HG02870 (cell line): ENCODE data around the gene GULP1.
"Not testable (repeated sequence)": the region's sequence is repeated elsewhere in the genome, so short reads cannot be mapped to it uniquely, and the experiment has no call there.

Experiments used
- ATAC-seq: cut with Tn5 transposase; IDR thresholded peaks from one replicate; pipeline ENCODE4 v1.9.1; 2021; ENCODE audit warnings: mild to moderate bottlenecking, moderate library complexity; ENCODE audit not compliant: unreplicated experiment

The GULP1 gene

DNA sequence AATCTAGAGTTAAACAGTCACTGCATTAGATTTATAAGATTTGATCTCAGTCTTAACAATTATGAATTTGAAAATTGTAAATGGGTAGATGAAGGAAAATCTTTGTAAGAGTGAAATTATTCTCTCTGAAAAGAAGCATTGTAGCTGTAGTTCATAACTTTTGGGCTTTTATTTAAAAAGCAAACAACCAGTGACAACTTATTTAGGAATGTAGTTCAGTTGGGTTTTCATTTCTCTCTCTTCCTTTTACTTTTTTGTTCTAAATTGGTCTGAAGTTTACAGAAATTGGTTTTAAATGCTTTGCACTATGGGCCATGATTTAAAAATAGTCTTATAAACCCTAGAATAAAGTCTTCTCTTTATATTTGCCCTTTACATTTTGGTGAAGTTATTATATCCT, 296.6 kb downstream of the GULP1 start:
- no peak for ATAC-seq

DNA sequence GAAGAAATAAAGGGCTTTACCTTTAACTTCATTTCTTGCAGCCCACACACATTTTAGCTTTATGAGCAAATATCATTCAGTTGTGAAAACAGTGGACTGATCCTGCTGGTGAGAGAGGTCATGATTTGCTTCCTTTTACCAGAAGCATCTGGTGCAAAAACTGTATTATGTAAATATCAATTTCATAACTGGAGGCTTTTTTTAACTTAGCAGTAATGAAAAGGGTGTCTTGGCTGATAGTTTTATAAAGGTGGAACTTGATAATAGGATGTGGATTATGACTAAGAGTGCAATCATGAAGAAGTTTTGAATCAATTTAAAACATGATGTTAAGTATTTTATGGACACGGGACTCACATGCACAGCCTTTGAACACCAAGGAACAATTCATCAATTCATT, 304.4 kb downstream of the GULP1 start:
- ATAC-seq: no peak

DNA sequence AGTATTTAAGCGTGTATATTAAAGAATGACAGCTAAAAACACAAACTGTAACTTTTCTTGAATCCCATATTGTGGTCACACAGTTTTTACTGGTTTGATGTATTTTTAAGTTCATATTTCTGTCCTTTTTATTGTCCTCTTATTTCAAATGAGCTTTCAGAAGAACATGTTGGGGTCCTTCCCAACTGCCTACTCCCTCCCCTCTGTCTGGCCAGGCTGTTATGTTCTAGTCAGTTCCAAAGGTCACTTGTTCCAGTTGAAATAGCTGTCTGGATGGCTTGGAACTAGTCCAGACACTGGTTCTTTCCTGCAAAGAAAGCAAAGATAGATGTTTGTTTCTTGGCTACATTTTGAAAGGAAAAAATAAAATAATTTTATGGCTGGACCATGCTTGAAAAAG, 306.9 kb downstream of the GULP1 start:
- no peak for ATAC-seq

DNA sequence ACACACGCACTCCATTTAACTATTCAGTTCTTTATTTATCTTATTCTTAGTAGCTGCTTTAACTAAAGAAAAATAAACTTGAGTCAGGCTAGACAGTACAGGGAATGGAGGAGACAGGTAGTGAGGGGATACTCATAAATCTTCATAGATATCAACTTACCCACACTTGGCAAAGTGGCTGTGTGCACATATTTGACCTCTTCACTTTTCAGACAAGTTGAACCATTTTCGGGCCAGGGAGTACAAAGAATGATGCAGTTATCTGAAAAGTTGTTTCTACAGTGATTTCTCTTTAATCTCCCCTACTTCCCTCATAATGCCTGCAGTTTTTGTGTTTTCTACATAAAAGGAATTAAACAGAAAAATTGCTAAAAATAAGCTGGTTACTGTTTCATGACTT, 307.5 kb downstream of the GULP1 start:
- ATAC-seq: no peak

DNA sequence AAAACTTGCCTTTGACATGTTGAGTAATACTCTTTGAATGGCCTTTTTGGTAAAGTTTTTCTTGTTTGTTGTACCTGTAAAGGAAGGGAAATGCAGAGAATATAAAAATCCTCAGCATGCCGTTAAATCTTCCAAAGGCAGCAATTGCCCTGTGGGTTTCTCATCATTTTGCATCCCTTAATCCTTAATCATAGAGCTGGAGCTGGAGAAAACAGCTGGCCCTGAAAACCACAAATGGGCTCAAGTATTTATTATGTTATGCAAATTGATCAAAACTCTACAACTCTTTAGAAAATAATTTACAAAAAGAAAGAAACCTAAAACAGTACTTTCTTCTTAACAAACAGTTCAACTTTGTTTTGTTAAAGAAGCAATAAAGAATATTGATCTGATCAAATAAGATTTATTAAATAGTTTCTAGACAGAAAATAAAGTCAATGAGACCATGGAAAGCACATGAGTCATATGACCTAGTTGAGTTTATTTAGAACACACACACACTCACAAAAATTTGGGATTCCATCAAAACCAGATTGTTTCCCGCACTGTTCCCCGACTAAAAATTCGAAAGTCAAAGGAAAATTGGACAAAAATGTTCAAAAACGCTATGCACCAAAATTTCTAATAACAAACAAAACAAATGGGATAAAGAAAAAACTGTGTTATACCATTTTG, 309.0 kb downstream of the GULP1 start:
- no peak for ATAC-seq

DNA sequence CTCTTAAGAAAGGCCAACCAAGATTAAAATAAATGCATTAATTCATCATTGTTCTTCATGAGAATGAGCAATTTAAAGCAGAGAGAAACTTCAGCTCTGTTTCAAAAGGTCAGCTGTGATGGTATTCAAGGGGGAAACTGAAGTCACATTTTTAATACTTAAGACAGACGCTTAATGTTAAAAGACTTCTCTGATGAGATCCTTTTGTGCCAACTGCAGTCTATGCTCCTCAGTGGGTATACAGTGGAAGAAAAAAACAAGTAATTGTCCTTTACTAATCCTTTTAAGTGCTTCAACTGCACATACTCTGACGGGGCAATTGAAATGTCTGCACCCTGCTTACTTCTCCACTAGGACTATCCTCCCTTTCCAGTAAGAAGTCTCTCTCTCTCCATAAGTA, 309.7 kb downstream of the GULP1 start:
- ATAC-seq: no peak

DNA sequence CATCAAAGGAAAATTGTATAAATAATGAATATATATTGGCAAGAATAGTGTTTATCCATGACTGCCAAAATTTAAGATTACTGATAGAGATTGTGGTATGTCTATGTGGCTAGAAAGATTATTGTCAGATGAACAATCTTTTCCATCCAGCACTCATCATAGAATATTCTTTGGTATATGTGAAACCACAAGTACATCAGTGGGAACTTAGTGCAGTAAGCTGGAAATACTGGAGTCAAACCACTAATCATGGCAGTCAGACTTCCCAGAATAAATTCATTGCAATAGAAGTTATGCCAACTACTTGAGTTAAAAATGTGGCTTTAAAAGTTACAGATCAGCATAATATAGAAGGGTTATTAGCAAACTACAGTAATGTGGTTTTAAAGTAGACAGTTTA, 310.3 kb downstream of the GULP1 start:
- ATAC-seq: no peak

DNA sequence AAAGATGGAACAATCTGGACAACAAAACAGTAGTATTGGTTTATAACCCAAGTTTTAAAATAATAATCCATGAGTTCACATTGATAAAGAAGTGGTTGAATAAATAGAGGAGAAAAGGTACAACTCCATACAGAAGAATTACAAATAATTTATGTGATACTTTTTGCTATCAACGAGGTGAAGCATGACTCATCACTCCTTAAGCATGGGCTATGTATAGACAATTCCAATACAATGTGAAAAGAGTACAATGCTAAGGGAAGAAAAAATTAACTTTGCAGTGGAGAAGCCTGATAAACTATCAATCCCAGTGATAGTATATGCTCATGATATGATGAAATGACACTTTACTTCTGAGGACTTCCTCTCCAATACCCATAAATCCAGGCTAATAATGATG, 312.9 kb downstream of the GULP1 start:
- no peak for ATAC-seq

DNA sequence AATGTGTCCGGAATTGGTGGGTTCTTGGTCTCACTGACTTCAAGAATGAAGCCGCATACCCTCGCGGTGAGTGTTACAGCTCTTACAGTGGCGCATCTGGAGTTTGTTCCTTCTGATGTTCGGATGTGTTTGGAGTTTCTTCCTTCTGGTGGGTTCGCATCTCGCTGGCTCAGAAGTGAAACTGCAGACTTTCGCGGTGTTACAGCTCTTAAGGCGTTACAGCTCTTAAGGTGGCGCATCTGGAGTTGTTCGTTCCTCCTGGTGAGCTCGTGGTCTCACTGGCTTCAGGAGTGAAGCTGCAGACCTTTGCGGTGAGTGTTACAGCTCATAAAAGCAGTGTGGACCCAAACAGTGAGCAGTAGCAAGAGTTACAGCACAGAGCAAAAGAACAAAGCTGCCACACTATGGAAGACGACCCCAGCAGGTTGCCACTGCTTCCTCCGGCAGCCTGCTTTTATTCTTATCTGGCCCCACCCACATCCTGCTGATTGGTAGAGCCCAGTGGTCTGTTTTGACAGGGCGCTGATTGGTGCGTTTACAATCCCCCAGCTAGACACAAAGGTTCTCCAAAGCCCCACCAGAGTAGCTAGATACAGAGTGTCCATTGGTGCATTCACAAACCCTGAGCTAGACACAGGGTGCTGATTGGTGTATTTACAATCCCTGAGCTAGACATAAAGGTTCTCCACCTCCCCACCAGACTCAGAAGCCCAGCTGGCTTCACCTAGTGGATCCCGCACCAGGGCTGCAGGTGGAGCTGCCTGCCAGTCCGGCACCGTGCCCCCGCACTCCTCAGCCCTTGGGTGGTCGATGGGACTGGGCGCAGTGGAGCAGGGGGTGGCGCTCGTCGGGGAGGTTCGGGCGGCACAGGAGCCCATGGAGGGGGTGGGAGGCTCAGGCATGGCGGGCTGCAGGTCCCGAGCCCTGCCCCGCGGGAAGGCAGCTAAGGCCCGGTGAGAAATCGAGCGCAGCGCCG, 314.2 kb downstream of the GULP1 start:
- not testable (repeated sequence) for ATAC-seq

DNA sequence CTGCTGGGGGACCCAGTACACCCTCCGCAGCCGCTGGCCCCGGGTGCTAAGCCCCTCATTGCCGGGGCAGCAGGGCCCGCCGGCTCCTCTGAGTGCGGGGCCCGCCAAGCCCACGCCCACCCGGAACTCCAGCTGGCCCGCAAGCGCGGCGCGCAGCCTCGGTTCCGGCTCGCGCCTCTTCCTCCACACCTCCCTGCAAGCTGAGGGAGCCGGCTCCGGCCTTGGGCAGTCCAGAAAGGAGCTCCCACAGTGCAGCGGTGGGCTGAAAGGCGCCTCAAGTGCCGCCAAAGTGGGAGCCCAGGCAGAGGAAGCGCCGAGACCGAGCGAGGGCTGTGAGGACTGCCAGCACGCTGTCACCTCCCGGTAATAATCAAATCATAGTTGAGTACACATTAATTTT, 314.9 kb downstream of the GULP1 start:
- ATAC-seq: not testable (repeated sequence)

DNA sequence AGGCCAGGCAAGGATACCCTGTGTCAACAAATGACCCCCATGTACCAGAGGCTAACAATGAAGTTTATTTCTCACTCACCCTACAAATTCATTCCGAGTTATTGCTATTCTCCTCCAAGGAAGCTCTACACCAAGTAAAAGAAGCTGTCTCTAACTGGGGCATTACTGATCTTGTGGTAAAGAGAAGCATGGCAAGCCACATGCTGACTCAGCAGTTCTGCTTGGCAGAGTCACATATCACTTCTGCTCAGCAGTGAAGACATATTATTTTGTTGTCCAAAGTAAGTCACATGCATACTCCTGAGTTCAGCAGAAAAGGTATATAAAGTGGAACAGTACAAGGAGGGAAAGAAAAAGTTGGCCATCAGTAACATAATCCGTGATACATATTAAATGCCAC, 315.8 kb downstream of the GULP1 start:
- ATAC-seq: no peak

DNA sequence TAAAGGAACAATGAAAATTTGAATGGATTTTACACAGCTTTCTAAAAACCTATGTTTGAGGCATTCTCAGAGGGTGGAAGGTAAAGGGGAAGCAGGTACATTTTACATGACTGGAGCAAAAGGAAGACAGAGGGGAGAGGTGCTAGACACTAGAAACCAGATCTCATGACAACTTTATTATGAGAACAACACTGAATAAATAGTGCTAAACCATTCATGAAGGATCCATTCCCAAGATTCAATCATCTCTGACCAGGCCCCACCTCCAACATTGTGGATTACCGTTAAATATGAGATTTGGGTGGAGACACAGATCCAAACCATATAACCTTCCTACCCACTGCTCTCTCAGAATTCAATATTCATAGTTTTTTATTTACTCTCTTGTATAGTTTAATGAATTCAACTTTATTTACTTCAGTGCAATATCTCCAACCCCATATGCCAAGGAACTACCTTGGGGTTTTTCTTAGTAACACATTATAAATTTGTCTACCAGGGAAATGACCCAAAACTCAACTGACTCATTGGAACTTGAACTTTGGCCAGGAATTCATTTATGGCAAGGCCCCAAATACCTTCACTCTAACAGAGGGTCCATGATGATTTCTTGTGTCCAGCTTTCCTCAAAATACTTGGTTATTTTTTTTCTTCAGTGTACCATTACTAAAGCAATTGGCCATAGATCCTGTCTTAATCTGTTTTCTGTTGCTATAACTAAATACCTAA, 317.8 kb downstream of the GULP1 start:
- ATAC-seq: no peak

DNA sequence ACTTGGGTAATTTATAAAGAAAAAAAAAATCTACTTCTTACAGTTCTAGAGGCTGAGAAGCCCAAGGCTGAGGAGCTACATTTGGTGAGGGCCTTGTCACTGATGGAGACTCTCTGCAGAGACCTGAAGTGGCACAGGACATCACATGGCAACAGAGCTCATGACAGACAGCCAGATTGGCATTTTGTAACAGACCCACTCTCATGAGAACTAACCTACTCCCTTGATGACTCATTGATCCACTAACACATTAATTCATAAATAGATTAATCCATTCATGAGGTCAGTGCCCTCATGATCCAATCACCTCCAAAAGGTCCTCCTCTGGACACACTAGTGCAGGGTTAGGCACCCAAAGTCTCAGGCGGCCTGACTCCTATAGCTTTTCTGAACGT, 318.4 kb downstream of the GULP1 start:
- ATAC-seq: no peak

DNA sequence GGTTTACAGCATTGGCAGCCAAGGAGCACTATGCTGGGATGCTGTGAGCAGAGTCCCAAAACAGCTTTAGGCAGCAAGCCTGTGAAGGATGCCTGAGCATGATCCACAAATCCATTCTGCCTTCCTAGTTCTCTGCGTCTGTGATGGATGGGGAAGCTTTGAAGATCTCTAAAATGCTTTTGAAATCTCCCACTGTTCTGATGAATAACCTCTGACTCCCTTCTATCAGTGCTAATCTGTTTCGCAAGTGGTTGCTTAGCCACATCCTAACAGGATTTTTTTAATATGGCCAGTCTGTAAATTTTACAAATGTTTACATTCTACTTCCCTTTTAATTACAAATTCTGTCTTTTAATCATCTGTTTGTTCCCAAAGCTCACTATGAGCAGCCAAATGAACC, 319.2 kb downstream of the GULP1 start:
- no peak for ATAC-seq

DNA sequence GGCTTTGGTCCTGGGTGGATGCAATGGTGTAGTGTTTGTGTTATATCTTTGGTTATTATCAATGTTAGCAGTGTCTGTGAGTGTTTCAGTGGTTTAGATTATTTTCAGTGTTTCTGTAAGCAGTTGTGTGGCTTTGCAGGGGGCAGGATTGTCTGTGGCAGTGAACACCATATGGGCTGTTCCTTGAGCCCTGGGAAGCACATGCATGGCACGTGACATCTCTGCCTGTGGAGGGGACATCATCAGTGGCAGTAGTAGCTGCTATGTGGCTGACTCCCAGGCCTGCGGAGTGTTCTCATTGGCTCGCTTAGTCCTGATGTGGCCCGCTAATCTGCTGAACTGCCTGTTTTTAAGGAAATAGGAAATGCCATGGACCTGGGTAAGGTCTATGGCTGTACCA, 327.5 kb downstream of the GULP1 start:
- ATAC-seq: no peak

DNA sequence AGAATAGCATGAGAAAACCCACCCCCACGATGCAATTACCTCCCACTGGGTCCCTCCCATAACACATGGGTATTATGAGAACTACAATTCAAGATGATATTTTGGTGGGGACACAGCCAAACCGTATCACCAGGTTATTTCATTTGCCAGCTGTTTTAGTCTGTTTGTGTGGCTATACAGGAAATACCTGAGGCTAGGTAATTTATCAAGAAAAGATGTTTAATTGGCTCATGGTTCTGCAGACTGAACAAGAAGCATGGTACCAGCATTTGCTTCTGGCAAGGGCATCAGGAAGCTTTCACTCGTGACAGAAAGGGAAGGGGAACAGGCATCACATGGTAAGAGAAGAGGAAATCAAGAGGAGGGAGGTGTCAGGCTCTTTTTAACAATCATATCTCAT, 329.2 kb downstream of the GULP1 start:
- no peak for ATAC-seq

DNA sequence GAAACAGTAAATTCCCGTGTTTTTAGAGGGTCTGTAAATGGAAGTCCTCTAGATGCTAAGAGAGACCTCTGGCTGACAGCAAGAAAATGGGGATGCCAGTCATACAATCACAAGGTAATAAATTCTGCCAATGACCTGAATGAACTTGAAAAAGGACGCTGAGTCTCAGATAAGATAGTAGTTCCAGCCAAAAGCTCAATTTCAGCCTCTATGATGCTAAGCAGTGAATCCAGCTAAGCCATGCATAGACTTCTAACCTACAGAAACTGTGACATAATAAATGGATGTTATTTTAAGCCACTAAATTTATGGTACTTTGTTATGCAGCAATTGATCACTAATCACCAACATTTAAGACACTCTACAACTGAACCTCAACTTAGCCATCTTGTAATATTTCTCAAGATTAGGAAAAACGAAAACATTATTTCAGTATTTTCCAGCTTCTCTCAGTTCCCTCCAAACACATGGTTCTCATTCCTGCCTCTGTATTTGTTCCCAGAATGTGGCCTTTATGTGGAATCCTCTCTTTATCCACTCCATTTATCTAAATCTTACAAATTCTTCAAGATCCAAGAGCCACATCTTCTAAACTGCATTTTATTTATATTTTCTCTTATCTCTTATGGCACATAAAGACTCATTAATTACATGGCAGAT, 331.1 kb downstream of the GULP1 start:
- ATAC-seq: no peak

DNA sequence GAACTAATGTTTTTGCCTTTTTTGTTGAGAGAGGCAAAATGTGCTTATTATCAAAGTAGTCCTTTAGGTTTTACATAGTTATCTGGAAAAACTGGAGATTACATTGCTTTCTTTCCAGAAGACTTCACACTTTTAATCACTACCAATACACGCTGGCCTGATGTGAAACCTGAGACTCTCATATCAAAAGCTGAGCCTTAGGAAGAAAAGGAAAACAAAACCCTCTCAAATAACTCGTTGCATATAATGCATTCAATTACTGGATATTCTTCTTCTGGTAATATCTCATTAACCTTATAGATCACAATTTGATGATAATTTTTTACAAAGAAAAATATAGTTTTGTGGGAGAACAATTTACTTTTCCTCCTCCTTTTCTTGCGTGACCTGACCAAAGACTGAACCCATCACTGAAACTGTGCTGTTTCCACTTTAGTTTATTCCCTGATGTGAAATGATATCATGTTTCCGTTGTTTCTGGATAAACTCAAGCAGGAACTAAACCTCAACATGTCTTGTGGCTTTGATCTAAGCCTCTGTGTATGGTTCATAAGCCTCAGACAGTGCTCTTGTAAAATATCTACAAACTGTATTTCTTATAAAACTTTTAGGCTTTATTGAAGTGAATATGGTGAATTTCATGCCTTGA, 332.4 kb downstream of the GULP1 start:
- ATAC-seq: no peak

DNA sequence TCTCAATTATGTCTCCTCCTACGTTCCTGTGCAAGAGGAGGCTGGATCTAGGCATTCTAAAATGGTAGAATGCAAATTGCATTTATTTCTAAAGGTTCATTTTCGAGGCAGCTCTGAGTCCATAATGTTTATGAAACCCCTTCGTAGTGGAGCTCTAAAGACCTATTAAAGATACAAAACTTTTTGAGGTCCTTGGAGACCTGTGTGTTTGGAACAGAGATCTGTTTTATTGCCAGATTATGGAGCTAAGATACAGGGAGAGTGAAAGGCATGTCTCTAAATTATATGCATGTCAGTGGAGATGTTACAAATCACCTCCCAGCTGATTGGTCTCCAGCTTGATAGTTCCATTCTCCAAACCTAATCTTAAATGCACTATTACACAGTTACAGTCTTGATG, 335.8 kb downstream of the GULP1 start:
- no peak for ATAC-seq

DNA sequence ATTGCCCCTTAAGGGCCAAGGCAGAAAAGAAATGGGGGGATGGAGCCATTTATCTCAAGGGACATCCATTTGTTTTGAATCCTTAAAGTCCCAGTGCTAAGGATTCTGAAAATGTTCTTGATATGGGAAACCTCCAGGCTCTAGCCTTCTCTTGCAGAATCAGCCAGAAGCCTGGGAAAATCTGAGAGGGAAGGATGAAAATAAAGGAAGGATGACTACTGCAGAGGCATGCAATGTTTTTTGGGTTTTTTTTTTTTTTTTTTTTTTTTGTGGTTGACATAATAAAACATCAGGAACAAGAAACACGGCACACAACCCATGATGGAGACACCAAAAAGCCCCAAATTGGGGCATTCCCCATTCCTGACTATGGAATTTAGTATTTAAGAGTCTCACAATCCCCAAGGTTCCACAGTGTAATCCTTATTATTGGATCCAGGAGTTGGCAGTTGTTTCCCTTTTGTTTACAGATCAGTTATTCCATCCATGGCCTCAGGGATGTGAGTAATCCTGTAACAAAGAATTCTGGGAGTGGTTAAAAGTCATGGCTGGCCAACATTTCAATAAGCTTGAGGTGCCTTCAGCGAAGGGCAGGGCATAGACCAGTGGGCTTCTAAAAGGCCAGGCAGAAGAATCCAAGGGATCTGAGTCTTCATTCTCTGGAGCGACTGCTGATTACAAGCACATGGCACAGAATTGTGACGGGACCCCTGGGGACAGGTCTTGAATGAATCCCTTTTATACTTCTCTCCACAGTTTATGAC, 337.5 kb downstream of the GULP1 start:
- ATAC-seq: no peak
